C4-2B (cell line): Measurements from ENCODE around the gene ISG20L2.

Experiments used
- H3K27ac ChIP-seq: fragments of 450-650 bp; 2 replicates; pipeline ENCODE4 v1.5.1; 2017
- CTCF ChIP-seq: fragments of 450-650 bp; conservative IDR thresholded peaks from 2 replicates; pipeline ENCODE4 v1.5.1; 2017; ENCODE audit warnings: mild to moderate bottlenecking
- ZFX ChIP-seq: fragments of 450-650 bp; IDR thresholded peaks from 2 replicates; pipeline ENCODE4 v1.6.1; 2017

ISG20L2 gene

DNA sequence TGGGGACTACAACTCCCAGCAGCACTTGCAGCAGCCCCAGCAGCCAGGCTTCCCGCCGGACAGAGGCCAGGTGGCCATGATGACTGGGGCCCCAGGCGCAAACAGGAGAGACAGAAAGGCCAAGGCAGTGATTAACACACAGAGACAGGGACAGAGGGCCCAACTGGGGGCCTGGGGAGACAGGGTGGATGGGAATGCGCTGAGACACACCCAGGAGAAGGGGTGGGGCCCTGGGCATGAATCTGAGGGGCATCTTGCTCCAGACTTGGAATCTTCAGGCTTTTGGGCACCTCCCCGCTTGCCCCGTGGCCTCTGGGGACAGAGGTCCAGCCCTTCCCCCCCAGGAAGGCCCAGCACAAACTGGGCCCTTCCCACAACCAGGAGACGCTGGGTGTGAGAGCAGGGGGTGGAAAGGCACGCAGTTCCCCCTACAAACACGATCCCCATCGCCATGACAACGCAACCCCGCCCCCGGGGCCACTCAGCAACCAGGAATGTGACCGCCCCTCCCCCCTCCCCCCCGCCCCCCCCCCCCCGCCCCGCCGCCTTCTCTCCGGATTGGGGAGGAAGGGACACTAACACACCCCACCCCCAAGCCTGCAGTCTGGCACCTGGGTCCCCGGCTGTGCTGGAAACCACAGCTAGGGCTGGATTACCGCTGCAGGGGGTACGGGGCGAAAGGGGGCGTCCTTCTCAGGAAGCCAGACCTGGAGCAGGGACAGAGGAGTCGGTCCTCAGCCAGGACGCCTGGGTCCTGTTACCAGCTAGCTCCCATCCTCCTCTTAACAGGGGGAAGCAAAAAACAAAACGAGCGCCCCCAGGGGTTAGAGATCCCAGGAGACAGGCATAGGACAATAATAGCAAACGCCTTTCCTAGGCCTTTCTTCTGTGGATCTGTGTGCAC is 18.4 kb upstream of the ISG20L2 start:
- peak overlapping the region; percentile 100 for H3K27ac ChIP-seq
- TF ChIP-seq ZFX = no peak
- no peak for TF ChIP-seq CTCF

DNA sequence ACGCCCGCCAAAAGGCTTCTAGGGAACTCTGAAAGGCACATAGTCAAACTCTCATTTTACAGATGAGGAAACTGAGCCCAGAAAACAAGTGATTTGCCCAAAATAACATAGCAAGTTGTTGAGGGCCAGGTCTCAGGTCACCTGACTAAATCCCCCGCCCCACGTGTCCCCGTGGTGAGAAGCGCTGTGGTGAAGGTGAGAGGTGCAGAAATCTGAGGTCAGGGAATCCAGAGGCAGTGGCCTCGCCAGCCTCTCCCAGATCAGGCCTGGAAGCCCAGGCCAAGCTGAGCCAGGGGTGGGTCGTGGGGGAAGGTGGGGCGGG is 17.8 kb upstream of the ISG20L2 start:
- peak overlapping the region; percentile 100 for H3K27ac ChIP-seq
- no peak for TF ChIP-seq CTCF
- no peak for TF ChIP-seq ZFX

DNA sequence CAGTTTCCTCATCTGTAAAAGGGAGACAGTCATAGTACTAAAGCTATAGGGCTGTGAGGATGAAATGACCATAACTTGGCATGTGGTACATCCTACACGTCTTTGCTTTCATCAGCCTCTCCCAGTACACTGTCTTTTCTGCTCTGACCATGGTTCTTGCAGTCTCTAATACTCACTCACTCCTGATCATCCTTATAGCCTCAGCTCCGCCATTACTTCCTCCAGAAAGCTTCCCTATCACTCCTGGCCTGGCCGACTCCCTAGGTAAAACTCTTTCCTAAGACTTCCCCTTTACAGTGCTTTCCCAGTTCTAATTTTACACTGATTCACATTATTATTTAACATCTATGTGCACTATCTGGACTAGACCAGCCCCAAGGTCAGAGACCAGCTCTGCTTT is 17.3 kb upstream of the ISG20L2 start:
- H3K27ac ChIP-seq = no peak overlapping the region; the same call in 1 of the 2 replicates
- TF ChIP-seq ZFX (no peak), CTCF (no peak)

GRCh38 chr1:156744786-156745419 is 16.3 kb upstream of the ISG20L2 start:
- H3K27ac ChIP-seq = no peak overlapping the region
- no peak for TF ChIP-seq CTCF
- TF ChIP-seq ZFX = no peak

- TF ChIP-seq ZFX (no peak), CTCF (no peak)
- no peak overlapping the region for H3K27ac ChIP-seq
Measured at GRCh38 chr1:156744344-156744743, 15.8 kb upstream of the ISG20L2 start.

DNA sequence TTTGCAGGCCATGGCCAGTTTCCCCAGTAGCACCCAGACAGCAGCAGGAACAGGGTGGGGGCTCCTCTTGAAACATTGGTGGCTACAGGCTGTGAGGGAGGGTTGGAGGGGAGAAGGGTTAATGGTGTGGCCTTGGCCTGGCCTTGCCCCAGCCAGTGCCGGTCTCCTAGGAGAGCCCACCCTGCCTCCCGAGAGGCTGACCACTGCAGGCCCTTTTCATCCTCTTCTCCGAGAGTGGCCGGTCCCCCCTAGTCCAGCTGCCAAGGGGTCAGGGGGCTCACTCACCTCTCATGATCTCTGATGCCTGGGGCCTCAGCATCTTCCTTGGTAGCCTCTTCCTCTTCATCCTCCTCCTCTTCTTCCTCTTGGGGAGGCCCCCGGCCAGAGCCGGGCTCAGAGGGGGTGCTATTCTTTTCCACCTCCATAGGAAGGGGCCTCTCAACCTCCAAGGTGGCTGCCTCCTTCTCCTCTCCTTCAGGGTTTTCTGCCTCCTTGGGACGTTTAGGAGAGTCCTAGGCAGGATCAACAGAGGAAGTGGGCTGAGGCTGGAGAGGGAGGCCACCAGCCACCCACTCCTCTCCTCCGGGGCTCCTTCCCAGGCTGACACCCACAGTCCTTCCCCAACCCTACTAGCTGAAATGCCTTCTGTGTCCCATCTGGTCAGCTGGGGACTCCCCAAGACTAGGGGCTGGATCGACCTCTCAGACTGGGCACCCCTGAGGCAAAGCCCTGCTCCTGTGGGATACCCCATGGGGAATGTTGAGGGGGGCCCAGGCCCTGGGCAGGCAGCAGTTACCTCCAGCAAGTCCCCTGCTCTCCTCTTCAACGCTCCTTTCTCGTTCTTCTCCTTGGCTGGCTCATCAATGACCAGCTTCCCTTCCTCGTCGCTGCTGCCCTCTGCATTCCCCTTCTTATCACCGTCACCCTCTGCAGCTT is 15.1 kb upstream of the ISG20L2 start:
- no peak for TF ChIP-seq CTCF
- no peak for TF ChIP-seq ZFX

More for the DNA sequence above, 15.1 kb upstream of the ISG20L2 start:
- H3K27ac ChIP-seq = no peak overlapping the region
